HG03045 (cell line): ENCODE results near the gene TRIM63.

Experiments used
- ATAC-seq: cut with Tn5 transposase; IDR thresholded peaks from one replicate; pipeline ENCODE4 v1.9.1; 2021; ENCODE audit warnings: mild to moderate bottlenecking, moderate library complexity; ENCODE audit not compliant: unreplicated experiment

TRIM63 gene

DNA sequence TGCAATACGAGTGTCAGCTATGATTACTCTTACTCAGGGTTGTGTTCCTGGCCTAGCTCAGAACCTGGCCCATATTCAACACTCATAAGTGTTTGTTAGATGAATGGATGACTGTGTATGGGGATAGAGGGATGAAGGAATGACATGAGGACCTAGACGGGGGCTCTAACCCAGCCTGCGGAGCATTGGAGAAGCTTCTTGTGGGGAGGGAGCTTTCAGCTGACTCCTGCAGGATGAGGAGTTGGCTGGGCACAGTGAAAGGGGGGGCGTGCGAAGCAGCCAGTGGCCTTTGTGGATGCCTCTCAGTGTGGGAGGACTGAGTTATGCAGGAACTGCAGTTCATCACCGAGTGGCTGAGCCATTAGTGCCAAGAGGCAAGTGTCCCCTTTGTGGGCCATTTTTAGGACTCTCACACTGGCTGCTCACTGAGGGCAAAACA lies 47.1 kb downstream of the TRIM63 start:
- ATAC-seq: no peak

DNA sequence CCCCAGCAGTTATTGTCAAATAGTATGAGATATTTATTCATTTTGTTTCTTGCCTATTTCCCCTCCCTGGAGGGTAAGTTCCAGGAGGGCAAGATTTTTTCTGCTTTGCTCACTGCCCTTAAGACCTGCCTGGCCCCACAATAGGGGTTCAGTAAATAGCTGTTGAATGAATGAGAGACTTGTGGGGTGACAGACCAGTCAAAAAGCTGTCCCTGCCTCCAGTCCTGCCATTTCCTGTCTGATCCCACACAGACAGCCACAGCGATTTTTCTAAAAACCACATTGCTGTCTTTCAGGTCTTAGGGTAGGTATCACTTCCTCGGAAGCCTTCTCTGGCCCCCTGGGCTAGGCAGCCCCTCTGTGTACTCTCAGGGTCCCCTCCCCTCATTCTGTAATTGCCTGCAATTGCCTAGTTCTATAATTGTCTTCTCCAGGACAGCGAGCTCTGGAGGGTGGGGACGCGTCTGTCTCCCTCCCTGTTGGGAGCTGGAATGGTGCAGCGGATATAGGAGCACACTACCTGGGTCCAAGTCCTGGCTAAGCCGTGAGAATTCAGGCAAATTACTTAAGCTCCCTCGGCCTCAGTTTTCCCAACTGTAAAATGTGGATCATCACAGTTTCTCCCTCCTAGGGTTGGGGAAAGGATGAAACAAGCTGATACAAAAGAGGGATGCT lies 47.7 kb downstream of the TRIM63 start:
- ATAC-seq: no peak

DNA sequence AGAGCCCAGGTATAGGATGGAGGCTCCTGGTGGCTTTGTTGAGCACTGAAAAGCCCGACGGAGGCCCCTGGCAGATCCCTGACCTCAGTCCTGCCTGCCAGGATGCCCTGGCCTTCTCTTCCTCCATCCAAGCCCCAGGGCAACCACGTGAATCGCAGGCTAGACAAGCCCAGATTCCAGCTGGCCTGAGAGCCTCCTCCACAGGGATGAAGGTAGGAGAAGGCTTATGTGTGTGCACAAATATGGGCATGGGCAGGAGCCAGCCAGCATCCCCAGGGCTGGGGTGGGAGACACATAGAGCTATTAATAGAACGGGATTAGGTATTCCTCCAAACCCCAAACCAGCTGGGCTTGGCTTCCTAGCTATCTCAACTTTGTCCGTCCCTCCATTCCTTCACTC lies 49.8 kb downstream of the TRIM63 start:
- no peak for ATAC-seq

DNA sequence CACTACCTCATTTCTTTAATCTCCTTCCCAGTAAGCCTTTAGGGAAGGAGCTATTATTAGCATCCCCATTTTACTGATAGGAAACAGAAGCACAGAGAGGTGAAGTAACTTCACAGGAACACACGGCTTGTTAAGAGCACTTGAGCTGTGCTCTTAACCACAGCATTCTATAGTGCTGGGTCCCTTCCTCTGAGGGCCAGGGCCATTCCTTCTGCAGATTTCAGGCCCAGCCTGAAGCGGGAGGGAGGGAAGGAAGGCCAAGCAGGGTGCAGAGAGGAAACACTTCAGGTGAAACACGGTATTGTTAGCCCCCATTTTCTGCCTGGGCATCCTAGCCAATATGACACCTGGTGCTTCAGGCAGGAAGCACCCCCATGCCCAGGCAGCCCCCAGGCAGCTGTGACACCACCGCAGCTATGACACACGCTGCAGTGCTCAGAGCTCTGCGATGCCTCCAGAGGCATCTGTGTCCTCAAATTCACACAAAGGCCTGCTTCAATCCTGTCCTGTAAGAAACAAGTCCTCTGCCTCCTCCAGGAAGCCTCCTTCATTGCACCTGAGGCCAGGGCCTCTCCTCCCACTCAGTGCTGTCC lies 50.4 kb downstream of the TRIM63 start:
- no peak for ATAC-seq

DNA sequence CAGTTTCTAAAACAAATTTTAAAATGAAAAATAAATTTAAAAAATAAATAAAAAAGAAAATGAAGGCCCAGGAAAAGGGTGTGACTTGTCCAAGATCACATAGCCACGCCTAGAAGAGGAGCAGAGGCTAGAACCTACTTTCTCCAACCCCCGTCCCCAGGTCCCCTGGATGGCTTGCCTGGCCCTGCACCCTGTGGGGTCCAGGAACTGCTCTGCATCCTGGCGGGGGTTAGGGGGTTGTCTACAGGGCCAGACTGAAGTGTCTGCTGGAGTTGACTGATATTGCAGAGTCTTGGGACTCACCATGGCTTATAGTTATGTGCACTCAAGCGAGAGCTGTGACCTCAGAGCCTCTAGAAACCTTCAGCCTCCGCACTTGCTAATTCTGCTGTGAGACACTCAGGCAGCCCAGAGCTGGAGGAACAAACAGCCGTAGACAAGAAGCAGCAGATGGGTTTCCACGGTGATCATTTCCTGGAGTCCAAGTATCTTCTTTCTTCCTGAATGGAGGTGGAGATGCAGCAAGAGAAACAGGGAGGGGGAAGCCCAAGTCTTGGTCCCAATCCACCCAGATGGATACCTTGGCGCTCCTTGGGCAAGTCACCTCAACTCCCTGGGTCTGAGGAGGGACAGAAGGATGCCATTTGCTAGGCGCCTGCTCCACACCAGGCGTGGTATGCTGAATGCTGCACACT lies 51.0 kb downstream of the TRIM63 start:
- ATAC-seq: no peak

DNA sequence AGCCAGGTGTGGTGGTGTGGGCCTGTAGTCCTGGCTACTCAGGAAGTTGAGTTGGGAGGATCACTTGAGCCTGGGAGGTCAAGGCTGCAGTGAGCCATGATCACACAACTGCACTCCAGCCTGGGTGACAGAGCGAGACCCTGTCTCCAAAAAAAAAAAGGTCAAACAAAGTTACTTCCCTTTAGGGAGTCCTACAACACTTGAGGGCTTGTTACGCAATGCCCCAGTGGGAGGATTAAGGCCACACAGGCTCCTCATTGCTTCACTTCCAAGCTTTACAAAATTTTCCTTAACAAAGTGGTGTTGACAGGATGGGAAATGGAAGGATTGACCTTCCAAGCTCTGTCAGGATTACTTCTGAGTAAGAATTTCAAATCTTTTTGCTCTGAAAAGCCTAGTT lies 52.1 kb downstream of the TRIM63 start:
- ATAC-seq: no peak

DNA sequence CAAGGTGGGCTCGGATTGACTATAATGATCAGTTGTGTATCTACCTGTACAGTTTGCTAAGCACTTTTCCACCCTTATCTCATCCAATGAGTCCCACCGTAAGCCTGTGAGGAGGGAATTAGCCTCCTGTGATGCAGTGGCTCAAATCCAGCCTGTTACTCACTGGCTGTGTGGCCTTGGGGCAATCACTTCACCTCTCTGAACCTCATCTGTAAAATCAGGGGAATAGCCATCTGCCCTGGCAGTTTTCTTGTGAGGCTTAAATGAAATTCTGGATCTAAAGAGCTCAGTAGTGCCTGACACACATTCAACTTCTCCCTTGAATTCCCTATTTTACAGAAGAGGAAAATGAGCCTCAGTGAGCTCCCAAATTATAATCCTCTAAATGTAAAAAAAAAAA lies 53.3 kb downstream of the TRIM63 start:
- ATAC-seq: no peak

DNA sequence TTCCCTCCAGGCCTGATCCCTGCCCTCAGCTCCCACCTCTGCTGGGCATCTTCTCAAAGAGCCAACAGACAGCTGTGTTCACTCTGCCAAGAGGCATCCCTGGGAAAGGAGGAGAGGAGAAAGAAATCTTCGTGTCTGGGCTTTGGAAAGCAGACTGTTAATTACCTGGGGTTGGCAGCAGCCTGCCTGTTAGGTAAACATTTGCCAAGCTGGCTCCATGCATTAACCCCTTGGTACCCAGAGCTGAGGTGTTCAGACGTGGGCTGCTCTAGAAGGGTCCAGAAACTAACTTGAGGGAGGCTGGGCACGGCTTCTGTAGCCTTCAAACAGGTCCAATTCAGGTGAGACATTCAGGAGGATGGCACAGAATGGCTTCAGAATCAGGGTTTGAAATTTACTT lies 54.6 kb downstream of the TRIM63 start:
- no peak for ATAC-seq

DNA sequence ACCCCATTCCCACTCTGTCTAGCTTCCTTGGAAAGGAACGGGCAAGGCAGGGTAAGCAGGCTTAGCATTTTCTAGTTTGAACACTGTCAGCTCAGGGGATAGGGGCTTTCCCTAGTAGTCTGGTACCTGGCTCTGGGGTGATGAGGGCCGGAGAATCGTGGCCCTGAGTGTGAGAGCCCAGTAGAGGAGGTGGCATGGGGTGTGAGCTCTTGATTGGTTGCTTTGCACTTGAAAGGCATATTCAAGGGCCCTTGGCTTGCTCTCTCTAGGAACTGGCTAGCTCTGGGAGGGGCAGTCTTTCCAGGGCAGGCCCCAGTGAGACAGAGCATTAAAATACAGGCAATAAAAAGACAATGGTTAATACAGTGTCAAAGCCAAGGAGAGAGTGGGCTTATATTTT lies 56.6 kb downstream of the TRIM63 start:
- no peak for ATAC-seq

DNA sequence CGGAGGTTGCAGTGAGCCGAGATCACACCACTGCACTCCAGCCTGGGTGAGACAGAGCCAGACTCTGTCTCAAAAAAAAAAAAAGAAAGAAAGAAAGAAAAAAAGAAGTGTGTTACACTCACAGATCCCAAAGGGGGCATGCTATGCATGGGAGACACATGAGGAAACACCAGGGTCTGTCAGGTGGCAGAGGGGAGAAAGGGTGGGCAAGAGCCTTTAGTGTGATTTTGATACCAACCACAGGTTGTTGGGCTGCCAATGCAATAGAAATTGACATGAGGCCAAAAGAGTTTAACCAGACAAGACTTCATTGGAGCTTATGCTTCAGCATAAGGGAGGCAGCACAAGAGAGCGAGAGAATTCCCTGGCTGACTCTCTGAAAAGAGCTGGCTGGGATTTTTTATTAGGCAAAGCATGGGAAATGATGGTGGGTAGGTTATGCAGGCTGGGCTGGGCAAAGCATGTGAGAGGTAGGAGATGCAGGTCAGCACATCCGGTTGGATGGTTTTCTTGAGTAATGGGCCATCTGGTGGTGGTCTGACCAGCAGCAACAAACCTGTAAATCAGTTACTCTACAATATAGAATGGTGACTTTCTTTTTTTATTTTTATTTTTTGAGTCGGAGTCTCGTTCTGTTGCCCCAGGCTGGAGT lies 57.5 kb downstream of the TRIM63 start:
- ATAC-seq: no peak

DNA sequence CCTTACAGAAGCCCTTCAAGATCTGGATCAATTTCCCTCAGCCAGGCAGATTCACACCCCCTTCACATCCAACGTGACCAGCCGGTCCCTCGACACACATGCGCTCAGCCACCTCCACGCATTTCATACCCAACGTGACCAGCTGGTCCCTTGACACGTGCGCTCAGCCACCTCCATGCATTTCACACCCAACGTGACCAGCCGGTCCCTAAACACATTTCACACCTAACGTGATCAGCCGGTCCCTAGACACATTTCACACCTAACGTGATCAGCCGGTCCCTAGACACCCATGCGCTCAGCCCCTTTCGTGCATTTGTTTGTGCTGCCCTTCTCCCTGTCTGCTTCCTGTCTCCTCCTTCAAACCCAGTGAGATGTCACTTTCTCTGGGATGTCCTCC lies 60.7 kb downstream of the TRIM63 start:
- no peak for ATAC-seq

DNA sequence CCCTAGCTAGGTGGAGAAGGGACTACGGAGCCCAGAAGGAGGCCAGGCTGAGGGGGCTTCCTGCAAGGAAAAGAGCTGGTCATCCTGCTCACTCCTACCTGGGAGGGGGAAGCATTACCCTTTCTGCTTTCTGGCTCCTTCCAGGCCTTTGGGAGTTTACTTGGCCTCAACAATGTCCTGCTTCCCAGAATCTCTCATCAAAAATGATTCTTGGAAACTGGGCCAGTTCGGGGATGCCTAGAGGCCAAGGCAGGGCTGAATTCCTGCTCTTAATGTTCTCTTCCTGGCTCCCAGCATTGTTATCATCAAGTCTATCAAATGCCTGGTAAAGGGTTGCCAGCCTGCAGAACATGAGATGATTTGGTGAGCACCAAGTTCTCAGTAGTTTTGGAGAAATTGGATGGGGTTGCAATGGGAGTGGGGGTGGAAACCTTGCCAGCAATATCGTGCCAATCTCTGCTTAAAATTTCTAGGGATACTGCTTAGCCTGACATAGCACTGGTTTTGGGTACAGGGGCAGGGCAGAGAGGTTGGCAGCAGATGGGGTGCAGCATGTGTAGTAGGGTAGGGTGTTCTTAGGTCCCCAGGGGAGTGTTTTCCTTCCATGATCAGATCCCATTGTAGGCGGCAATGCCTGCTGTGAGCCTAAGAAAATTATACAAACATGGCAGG lies 61.9 kb downstream of the TRIM63 start:
- ATAC-seq: no peak

DNA sequence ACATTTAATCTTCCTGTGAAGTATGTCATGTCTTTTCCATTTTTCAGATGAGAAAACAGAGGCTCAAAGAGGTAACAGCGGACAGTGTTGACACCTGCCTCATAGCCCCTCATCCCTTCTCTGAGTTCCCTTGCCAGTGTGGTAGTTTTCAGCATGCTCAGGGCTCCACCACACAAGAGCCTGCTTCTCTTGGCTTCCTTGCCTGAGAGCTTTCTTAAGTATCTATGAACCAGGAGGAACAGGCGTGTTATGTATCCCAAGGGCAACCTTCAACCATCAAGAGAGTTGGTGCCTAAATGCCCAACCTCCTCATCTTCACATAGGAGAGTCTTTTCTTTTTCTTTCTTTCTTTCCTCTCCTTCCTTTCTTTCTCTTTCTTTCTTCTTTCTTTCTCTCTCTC lies 63.7 kb downstream of the TRIM63 start:
- no peak for ATAC-seq

DNA sequence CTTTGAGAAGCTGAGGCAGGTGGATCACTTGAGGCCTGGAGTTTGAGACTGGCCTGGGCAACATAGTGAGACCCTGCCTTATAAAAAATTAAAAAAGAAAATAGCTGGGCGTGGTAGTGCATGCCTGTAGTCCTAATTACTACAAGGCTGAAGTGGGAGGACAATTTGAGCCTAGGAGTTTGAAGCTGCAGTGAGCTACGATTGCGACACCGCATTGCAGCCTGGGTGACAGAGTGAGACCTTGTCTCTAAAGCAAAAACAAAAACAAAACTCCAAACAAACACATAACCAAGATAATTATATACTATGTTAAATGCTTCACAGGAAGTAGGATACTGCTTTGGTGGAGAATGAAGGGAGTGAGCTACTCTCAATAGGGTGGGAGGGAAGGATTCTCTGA lies 64.2 kb downstream of the TRIM63 start:
- no peak for ATAC-seq
